HepG2 (cell line): Measurements from ENCODE around the gene SMIM14. TPM values are rescaled to one million over a fixed set of nuclear protein-coding genes. Genes with fewer than 3 reads are reported as not detected.
A peak's percentile ranks its signal among the peaks of the same experiment; 100 is the strongest.

Source experiments
- AHDC1 ChIP-seq: sonication (generic); formaldehyde crosslinking; IDR thresholded peaks from 2 replicates; pipeline ENCODE4 v1.5.1; 2020; ENCODE audit warnings: mild to moderate bottlenecking, missing genetic modification reagents, borderline replicate concordance
- KAT8 ChIP-seq: IDR thresholded peaks from 2 replicates; pipeline ENCODE4 v1.6.1; 2016; ENCODE audit warnings: missing genetic modification reagents, missing compliant biosample characterization
- KLF6 ChIP-seq: IDR thresholded peaks from 2 replicates; pipeline ENCODE4 v1.8.0; 2016; ENCODE audit warnings: missing biosample characterization, missing genetic modification reagents
- MLXIP ChIP-seq: sonication (generic); formaldehyde crosslinking; IDR thresholded peaks from 2 replicates; pipeline ENCODE4 v1.9.0; 2021; ENCODE audit warnings: missing genetic modification reagents, borderline replicate concordance
- MYC ChIP-seq: sonication (generic); formaldehyde crosslinking; IDR thresholded peaks from 2 replicates; pipeline ENCODE4 v1.9.0; 2021; ENCODE audit warnings: missing genetic modification reagents, borderline replicate concordance
- NFRKB ChIP-seq: fragments of 450-650 bp; IDR thresholded peaks from 2 replicates; pipeline ENCODE4 v1.6.1; 2017
- RARA ChIP-seq: IDR thresholded peaks from 2 replicates; pipeline ENCODE4 v1.6.1; 2016; ENCODE audit warnings: missing genetic modification reagents, missing compliant biosample characterization
- SRSF1 ChIP-seq: fragments of 200-400 bp; formaldehyde crosslinking; optimal IDR thresholded peaks from 2 replicates; pipeline ENCODE3; 2017; ENCODE audit warnings: mild to moderate bottlenecking, low read depth, low read length, moderate library complexity
- ZBTB37 ChIP-seq: sonication (generic); formaldehyde crosslinking; IDR thresholded peaks from 2 replicates; pipeline ENCODE4 v1.4.0; 2020; ENCODE audit warnings: mild to moderate bottlenecking, missing genetic modification reagents
- ZFP36L1 ChIP-seq: sonication (generic); formaldehyde crosslinking; IDR thresholded peaks from 2 replicates; pipeline ENCODE4 v1.8.0; 2022; ENCODE audit warnings: mild to moderate bottlenecking, missing genetic modification reagents, moderate library complexity
- ZNF253 ChIP-seq: sonication (generic); formaldehyde crosslinking; IDR thresholded peaks from 2 replicates; pipeline ENCODE4 v1.8.0; 2022; ENCODE audit warnings: mild to moderate bottlenecking, missing genetic modification reagents, borderline replicate concordance
- ZNF362 ChIP-seq: sonication (generic); formaldehyde crosslinking; IDR thresholded peaks from 2 replicates; pipeline ENCODE4 v1.4.0; 2020; ENCODE audit warnings: missing genetic modification reagents, mild to moderate bottlenecking, borderline replicate concordance
- ZNF543 ChIP-seq: sonication (generic); formaldehyde crosslinking; IDR thresholded peaks from 2 replicates; pipeline ENCODE4 v1.4.0; 2020; ENCODE audit warnings: mild to moderate bottlenecking, missing genetic modification reagents
- ZNF580 ChIP-seq: IDR thresholded peaks from 2 replicates; pipeline ENCODE4 v1.6.1; 2016; ENCODE audit warnings: low read depth, borderline replicate concordance
- ZNF616 ChIP-seq: sonication (generic); formaldehyde crosslinking; IDR thresholded peaks from 2 replicates; pipeline ENCODE4 v1.5.0; 2020; ENCODE audit warnings: low read depth, mild to moderate bottlenecking, missing genetic modification reagents
- ZNF639 ChIP-seq: conservative IDR thresholded peaks from 2 replicates; pipeline ENCODE4 v1.6.1; 2018; ENCODE audit warnings: missing genetic modification reagents
- ZNF746 ChIP-seq: sonication (generic); formaldehyde crosslinking; IDR thresholded peaks from 2 replicates; pipeline ENCODE4 v1.8.0; 2022; ENCODE audit warnings: mild to moderate bottlenecking, missing genetic modification reagents
- polyA plus RNA-seq, 8 experiments: library from polyadenylated mRNA; depleted of rRNA in 3 of 8; stranded (reverse) in 7 of 8; unstranded in 1 of 8; fragments of >200 nt; fragmentation: Illumina TruSeq in 4 of 8; extraction: Trizol in 4 of 8; gene quantifications; 2 replicates each; pipeline versions ENCODE4 v1.2.1 to v1.2.3, GENCODE V29; 2011 to 2016; ENCODE audit warnings: low read depth in 4 of 8, missing spikeins in 1 of 8, mixed read lengths in 1 of 8; ENCODE audit not compliant: insufficient read depth in 1 of 8
- total RNA-seq, 5 experiments: library from RNA; depleted of rRNA; stranded (reverse); fragments of >200 nt; fragmentation: Illumina TruSeq; extraction: Trizol; gene quantifications; 2 replicates each; pipeline ENCODE4 v1.2.3, GENCODE V29; 2016; ENCODE audit warnings: low read depth in 1 of 5

The SMIM14 gene
- total and polyA plus RNA-seq, 2 of the 13 experiments (the other 11 are each of a cell fraction or from before 2014, with no cell fraction given): 16.3 to 28.1 TPM

- TF ChIP-seq AHDC1 (CRISPR knock-in tag) (no peak), ZNF580 (CRISPR knock-in tag) (no peak), ZNF362 (no peak), ZFP36L1 (CRISPR knock-in tag) (0 out of 2 replicates have a peak, but pooled peaks have one; percentile 19), ZNF543 (CRISPR knock-in tag) (no peak), ZNF639 (CRISPR knock-in tag) (no peak), MYC (no peak), ZNF616 (CRISPR knock-in tag) (0 out of 2 replicates have a peak, but pooled peaks have one; percentile 10), KAT8 (CRISPR knock-in tag) (no peak), RARA (CRISPR knock-in tag) (no peak), ZNF253 (peak; percentile 94; the same call in 1 of the 2 replicates), NFRKB (no peak), KLF6 (CRISPR knock-in tag) (no peak), SRSF1 (no peak), ZNF746 (no peak), ZBTB37 (CRISPR knock-in tag) (no peak), MLXIP (CRISPR knock-in tag) (no peak)
Measured at GRCh38 chr4:39528061-39528465, 110.6 kb downstream of the SMIM14 start (continued).
